ENCODE results near the gene ZEB2.

Gene ZEB2

GRCh38 chr2:144470816-144471215 lies 49.1 kb downstream of the ZEB2 start:
- DNase-seq (ENCODE audit: low read depth in 3 of 3) = no peak

GRCh38 chr2:144470334-144470733 lies 49.6 kb downstream of the ZEB2 start:
- no peak for DNase-seq (ENCODE audit: low read depth in 3 of 3)

GRCh38 chr2:144469798-144470197 lies 50.1 kb downstream of the ZEB2 start:
- no peak for DNase-seq (ENCODE audit: low read depth in 3 of 3)

GRCh38 chr2:144468823-144469595 lies 50.9 kb downstream of the ZEB2 start:
- no peak for DNase-seq (ENCODE audit: low read depth in 3 of 3)

GRCh38 chr2:144467502-144468137 lies 52.3 kb downstream of the ZEB2 start:
- no peak for DNase-seq (ENCODE audit: low read depth in 3 of 3)

- no peak for DNase-seq (ENCODE audit: low read depth in 3 of 3)
Measured at GRCh38 chr2:144466637-144467036, 53.3 kb downstream of the ZEB2 start.

GRCh38 chr2:144465749-144466148 lies 54.2 kb downstream of the ZEB2 start:
- DNase-seq (ENCODE audit: low read depth in 3 of 3) = no peak

- no peak for DNase-seq (ENCODE audit: low read depth in 3 of 3)
Measured at GRCh38 chr2:144464730-144465129, 55.2 kb downstream of the ZEB2 start.

GRCh38 chr2:144463266-144463665 lies 56.7 kb downstream of the ZEB2 start:
- DNase-seq (ENCODE audit: low read depth in 3 of 3) = no peak

GRCh38 chr2:144462266-144462665 lies 57.7 kb downstream of the ZEB2 start:
- no peak for DNase-seq (ENCODE audit: low read depth in 3 of 3)

- no peak for DNase-seq (ENCODE audit: low read depth in 3 of 3)
Measured at GRCh38 chr2:144461308-144461766, 58.6 kb downstream of the ZEB2 start.

GRCh38 chr2:144460727-144461307 lies 59.1 kb downstream of the ZEB2 start:
- no peak for DNase-seq (ENCODE audit: low read depth in 3 of 3)

GRCh38 chr2:144459937-144460336 lies 60.0 kb downstream of the ZEB2 start:
- no peak for DNase-seq (ENCODE audit: low read depth in 3 of 3)

GRCh38 chr2:144459286-144459685 lies 60.6 kb downstream of the ZEB2 start:
- DNase-seq (ENCODE audit: low read depth in 3 of 3) = no peak

- DNase-seq (ENCODE audit: low read depth in 3 of 3) = no peak
Measured at GRCh38 chr2:144458541-144458940, 61.4 kb downstream of the ZEB2 start.

GRCh38 chr2:144456680-144457079 lies 63.2 kb downstream of the ZEB2 start:
- no peak for DNase-seq (ENCODE audit: low read depth in 3 of 3)

GRCh38 chr2:144455987-144456386 lies 63.9 kb downstream of the ZEB2 start:
- no peak for DNase-seq (ENCODE audit: low read depth in 3 of 3)

- DNase-seq (ENCODE audit: low read depth in 3 of 3) = no peak
Measured at GRCh38 chr2:144454466-144455287, 65.2 kb downstream of the ZEB2 start.

- no peak for DNase-seq (ENCODE audit: low read depth in 3 of 3)
Measured at GRCh38 chr2:144453486-144454158, 66.3 kb downstream of the ZEB2 start.

GRCh38 chr2:144452989-144453336 lies 67.0 kb downstream of the ZEB2 start:
- DNase-seq (ENCODE audit: low read depth in 3 of 3) = no peak

GRCh38 chr2:144452169-144452988 lies 67.5 kb downstream of the ZEB2 start:
- no peak for DNase-seq (ENCODE audit: low read depth in 3 of 3)
